GM21528 (cell line): ENCODE data around the gene LIX1.

Experiments used
- ATAC-seq: cut with Tn5 transposase; IDR thresholded peaks from one replicate; pipeline ENCODE4 v1.9.1; 2021; ENCODE audit warnings: mild to moderate bottlenecking, moderate library complexity; ENCODE audit not compliant: unreplicated experiment, low FRiP score

LIX1 gene

DNA sequence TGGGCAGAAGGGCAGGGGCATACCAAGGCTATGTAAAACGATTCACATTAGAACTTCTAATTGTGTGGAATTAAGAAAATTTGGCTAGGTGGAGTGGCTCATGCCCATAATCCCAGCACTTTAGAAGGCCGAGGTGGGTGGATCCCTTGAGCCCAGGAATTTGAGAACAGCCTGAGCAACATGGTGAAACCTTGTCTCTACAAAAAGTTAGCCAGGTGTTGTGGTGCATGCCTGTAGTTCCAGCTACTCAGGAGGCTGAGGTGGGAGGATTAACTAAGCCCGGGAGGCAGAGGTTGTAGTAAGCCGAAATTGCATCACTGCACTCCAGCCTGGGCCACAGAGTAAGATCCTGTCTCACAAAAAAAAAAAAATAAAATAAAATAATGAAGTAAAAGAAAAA is 65.2 kb downstream of the LIX1 start:
- no peak for ATAC-seq

DNA sequence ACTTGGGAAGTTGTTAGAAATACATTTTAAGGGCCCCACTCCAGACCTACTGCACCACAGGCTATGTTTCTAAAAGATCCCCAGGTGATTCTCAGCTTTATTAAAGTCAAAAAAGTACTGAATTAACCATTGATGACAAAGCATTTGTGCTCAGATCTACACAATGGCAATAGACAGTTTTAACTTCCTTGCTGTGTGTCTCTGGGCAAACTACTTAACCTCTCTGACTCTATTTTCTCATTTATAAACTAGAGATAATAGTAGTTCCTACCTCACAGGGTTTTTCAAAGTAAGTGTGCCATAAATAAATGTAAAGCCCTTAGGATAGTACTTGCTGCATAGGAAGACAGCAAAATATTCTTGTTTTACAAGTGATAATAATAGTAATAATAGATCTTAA is 66.3 kb downstream of the LIX1 start:
- no peak for ATAC-seq

DNA sequence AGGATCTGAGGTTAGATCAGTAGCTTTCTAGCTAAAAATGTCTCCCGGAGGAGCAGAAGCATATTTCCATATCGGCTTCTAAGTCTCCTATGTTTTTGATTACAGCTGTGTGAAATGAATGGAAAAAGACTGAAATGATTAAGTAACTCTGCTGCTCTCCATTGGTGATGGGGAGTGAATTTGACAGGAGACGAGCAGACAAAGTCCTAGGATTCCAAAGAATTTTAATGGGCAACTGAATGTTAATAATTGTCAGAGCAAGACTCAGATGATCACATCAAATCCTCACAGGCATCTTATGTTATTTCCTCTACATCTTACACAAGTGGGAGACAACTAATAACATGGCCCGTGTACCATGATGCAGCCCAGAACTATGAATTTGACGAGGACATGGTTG is 66.8 kb downstream of the LIX1 start:
- ATAC-seq: no peak

DNA sequence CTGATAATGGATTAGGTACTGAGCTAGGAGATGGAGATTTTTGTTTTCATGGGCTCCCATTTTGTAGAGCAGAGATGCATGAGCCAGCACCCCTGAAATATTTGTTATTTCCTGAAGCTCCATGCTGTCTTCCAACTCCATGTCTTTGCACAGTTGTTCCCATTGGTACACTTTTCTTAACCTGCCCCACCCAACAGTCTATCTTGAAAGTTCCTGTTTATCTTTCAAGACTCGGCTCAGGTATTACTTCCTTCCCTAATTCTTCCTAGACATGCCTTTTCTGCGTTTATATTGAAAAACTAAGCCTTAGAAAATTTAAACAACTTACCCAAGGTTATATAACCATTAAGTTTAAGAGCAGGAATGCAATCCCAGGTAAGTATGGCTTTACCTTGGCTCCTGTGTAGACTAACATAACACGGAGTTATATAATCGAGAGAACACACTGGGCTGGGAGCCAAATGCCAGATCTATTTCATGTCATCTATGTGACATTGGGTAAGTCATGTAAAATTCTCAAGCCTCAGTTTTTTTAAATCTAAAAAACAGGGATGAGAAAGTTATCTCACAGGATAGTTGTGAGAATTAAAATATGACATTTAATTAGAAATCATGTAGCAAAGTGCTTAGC is 67.4 kb downstream of the LIX1 start:
- no peak for ATAC-seq

DNA sequence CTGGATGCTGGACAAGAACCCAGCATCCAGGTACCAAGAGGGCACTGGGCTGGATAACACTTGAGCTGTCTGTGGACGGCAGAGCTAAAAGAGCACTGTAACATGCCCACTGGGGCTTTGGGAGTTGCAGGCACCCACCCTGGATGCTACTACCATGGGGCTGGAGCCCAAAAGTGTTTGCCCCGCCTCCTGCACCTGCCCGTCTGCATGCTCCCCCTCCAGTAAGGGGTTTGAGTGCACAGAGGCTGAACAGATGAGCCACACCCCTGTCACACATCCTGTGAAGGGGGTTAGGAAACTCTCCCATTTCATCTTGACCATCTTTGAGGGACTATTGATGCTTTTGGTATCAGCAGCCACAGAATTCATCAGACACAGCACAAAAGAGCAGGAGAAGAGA is 69.0 kb downstream of the LIX1 start:
- no peak for ATAC-seq

DNA sequence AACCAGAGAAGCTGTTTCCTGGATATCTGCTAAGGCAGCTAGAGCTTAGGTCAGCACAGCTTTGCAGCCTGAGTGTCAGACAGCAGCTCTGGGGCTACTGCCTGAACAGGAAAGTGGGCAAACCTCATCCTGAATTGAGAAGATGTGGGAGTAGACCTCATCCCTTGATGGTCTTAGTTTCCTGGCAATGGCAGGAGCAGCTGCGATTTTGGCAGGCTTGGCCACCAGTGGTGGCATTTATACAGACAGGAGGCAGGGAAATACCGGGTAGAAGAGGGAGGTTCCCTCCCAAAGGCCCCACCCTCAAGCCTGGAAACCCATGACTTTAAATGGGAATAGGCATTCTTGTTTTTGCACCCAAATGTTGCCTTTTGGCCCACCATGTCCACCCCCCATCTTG is 69.7 kb downstream of the LIX1 start:
- ATAC-seq: no peak

DNA sequence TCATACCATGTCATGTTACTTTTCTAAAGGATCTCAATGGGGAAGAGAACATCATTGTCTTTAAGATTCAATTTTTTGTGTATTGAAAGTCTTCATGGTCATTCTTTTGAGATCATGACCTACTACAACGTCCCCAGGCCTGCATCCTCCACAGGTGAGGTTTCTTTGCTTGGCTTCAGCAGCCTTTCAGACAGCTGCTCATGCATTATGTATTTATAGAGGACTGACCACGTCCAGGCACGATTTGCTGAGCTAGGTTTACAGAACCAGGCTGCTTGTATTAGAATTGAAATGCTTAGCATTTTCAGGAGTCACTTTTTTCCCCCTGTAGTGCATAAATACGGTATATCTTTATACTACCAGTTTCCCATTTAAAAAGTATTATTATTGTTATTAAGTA is 70.4 kb downstream of the LIX1 start:
- no peak for ATAC-seq

DNA sequence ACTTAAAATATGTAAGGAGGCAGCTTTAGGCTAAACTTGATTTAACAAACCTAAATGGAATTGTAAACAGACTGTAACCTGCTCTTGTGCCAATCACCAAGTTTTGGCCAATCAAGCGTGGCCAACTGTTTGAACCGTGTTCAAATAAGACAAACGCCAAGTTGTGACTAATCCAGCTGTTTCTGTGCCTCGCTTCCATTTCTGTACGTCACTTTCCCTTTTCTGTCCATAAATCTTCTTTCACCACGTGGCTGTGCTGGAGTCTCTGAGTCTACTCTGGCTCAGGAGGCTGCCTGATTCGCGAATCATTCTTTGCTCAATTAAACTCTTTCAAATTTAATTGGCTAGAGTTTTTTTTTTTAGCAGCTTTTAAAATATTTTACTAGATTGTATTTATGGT is 71.3 kb downstream of the LIX1 start:
- ATAC-seq: no peak

DNA sequence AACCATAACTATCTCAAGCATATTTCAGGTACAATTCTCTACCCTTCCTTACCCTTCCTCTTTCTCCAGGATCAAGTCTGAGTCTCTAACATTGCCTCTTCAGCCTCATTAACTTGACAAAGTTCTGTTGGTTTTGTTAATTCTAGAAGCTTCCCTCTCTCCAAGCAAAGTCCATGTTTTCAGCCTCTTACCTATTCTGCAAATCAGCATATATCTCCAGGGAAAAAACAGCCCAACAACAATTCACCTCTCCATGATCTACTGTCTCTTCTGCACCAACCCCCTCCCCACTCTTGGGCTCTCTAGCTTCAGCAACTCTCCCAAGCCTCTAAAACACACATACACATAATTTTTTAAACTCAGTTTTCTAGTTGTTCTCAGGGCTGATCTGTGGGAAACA is 72.2 kb downstream of the LIX1 start:
- ATAC-seq: no peak

DNA sequence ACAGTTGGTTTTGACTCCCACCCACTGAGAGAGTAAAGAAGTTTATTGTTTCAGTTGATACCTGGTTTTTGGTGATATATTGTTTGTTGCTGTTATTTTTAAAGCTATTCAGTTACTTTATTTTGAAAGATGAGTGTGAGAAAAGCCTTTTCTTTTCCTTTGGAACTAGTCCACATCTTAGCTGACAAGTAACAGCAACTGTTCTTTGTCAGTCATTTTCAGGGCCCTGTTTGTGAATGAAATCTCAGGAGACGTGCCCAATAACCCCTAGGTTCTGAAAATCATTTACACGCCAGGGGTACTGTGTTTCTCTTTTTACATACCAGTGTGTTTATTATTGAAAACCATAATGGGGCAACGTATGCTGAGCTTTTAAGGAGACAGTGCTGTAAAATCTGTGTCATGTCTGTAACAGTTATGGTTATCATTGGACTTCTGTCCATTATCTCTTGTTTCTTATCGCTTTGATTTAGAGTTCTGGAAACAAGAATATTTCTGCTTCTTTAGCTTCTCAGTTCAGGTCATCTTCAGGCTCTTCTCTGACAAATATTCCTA is 75.0 kb downstream of the LIX1 start:
- no peak for ATAC-seq

DNA sequence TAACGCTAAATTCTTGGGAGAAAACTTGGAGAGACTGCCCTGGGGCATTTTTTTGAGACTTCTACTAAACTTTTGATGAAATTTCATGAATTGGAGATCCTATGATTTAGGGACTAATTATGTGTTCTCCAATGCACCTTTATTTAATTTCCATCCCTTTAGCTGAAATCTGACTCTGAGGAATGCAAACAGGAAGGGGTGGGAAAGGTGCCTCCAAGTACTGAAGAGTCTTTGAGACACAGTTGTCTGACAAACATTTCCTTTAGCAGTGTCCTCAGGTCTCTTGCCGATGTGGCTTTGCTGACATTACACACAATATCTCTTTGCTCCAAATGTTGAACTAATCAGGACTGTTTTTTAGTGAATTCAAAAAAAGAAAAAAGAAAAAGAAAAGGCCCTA is 76.9 kb downstream of the LIX1 start:
- no peak for ATAC-seq

DNA sequence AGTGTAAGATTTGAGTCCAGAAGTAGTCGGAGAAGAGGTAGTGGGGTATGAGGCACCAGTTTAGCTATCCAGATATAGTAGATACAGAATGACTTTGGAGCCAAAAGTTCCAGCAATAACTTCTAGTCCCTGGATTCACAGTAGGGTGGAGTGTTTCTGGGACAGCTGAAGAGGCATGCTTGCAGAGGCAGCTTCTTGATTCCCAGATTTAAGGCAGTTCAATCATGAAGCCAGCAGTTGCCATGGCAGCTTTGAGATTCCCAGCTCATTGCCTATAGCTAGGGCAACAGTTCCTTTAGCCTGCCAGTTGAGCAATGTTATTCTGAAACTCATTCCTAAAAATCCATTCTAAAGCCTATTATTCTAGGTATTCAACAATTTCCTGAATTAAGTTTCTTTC is 79.2 kb downstream of the LIX1 start:
- no peak for ATAC-seq

DNA sequence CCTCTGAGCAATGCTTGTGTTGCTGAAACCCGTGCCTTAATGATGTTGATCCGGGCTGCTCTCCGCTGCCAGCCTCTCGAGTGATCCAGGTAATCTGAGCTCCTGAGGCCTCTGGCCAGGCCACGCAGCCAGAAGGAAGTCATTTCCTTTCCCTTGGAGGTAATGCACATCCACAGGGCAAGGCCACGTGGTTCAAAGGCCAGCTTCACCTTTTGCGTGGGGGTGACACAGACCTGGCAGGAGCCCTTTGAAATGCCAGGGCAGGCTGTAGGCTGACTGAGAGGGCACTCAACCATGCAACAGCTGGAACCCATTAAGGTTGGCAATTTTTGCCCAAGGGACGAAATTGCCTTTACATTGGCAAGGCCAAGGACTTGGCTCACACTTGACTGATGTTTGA is 80.4 kb downstream of the LIX1 start:
- no peak for ATAC-seq

DNA sequence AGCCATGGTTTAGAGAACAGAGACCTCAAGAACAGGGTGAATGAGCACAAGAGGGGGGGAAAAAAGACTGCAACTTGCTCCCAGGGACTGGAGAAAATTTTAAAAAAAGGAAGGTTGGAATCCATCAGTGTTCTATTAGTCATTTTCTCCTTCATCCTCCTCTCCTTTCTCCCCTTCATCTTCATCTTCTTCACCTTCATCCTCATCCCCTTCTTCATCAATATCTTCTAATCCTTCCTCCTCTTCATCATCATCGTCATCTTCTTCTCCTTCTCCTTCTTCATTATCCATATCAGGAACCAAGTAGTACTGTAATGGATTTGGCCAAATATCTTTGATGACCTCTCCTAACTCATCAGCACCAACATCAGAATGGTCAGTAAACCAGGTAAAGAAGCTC is 86.1 kb downstream of the LIX1 start:
- ATAC-seq: no peak

DNA sequence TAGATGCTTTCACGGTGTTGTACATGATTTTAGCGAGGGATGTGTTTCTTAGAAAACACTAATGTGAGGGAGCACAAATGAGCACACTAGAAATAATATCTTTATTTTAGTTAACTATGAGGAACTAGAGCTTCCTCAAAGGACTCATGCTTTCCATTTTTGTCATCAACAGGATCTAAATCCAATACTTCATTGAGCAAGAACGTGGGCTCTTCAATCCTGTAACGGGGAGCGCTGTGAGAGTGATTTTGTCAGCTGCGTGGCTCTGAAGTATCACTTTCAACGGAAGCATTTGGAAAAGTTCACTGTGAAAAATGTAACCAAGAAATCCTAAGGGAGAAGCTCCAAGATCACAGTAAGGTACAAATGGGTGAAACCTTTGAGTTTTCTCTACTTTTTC is 93.2 kb downstream of the LIX1 start:
- ATAC-seq: no peak

DNA sequence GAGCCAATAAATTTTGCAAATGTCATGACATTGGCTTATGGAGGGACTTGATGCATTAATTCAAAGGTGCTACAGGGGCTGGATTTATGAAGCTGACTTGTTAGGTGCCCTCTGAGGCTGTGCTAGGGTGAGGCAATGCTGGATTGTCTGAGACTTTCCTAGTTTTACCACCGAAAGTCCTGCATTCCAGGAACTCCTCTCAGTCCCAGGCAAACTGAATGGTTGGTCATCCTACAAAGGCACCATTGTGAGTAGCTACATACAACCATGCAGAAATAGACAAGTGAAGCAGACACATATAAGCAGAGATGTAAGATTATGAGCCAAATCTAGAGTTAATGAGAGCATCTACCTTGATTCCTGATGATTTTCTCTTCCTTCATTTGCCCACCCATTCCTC is 95.3 kb downstream of the LIX1 start:
- ATAC-seq: no peak

DNA sequence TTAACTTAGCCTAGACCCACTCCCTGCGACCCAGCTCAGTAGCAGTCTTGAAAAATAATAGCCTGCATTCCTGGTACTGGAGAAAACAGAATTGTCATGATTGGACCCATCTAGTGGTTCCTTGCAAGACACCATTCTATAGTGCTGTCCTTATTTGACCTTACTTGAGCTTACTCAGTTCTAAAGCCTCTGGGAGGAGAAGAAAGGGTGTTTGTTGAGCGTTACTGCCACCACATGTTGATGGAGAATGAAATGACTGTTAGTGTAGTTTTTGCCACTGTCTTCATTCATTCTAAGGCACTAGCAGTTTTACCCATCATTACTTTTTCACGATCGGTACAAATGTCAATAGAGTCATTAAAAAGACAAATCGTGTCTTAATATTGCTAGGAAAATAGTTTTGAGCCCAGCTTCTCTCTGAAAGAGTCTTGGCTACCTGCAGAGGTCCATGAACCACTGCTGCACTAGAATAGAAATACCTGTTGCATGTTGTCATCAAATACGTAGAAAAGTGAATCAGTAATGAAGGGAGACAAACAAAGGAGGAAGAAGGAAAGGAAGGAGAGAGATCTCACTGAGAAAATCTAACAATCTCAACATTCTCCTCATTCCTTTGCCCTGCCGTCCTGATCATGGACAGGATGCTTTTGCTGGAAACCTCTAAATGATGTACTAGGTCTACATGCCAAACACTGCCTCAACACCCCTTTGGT is 96.0 kb downstream of the LIX1 start:
- ATAC-seq: no peak

DNA sequence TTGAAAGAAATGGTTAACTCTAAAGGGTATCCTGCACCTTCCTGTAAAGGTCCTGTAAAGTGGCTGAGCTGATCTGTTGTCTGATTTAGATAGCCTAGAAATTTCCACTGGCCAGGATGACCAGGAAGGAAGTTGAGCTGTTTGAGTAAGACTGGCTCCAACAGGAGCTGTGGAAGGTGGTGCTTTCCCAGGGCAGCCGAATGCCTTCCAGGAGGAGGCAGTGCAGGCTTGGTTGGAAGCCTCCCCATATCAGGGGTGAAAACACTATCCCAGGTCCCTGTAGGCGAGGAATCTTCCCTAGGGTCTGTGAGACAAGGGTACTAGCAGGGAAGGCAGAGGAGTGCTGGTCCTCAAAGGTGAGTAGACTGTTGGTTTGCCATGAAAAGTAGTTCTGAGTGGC is 98.4 kb downstream of the LIX1 start:
- ATAC-seq: no peak

DNA sequence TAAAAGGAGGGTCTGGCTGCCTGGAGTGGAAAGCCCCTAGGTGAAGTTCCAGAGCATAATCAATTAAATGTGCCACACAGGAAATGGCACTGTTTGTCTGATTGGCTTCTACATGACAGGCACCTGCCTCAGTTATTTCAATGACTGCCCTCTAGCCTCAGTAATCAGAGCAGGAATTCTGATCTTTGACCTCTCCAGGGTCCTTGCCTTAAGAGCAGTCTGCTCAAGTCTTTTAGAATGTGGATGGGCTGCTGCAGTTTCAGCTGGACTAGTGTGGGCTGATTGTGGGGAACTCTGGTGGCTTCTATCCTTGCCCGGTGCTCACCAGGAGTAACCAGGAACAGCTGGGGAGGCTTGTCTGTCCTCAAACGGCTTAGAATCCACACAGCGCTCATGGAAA is 98.9 kb downstream of the LIX1 start:
- no peak for ATAC-seq

DNA sequence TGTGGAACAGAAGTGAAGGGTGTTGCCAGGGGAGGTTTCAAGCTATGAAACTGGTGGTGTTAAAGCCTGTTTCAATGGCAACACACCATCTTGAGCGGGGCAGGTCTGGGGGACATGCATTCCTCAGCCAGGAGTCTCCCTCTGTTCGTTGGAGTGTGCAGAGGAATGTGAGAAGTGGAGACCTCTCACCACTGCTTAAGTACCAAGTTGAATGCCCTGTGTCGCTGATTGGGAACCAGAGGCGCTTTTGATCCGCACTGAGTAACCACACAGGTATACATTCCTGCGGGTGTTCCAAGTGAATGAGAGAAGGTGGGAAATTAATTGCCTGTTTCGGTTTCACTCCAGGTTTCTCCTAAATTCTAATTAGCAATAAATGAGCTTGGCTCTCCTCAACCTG is 99.4 kb downstream of the LIX1 start:
- ATAC-seq: no peak
